ENCODE data around the gene ABCD3. TPM values are rescaled to one million over a fixed set of nuclear protein-coding genes. Genes with fewer than 3 reads are reported as not detected.
"Not testable (repeated sequence)": the region's sequence is repeated elsewhere in the genome, so short reads cannot be mapped to it uniquely, and the experiment has no call there.

Gene ABCD3
- total and polyA plus RNA-seq, 9 donors = 10.7 to 32.1 (median 24.8) TPM

DNA sequence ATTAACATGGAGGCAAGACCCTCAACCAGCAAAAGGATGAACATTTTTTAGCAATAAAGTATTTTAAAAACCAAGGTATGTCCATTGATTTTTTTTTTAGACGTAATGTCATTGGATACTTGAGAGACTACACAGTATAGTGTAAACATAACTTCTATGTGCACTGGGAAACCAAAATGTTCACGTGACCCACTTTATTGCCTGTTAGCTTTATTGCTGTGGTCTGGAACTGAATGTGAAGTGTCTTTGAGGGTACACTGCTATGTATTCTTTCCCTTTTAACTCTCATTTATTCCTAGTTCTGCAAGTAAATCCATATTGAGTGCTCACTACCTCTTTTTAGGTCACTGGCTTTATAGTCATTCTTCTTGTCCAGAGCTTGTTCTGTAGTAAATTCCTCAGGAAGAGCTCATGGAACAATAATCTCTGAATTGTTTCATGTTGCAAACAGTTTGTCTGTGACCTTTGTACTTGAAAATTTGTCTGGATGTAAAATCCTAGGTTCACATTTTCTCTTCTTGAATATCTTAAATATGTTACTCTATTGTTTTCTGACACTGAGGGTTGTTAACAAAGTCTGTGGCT is 20.6 kb downstream of the ABCD3 start:
- 93 to 97% (median 96%) methylated on average over 2 of the region's 2 CpGs for WGBS, 3 donors
- intact Hi-C loops (cut with DNase I) = no loop called here

GRCh38 chr1:94440088-94440487 is 21.9 kb downstream of the ABCD3 start:
- Histone ChIP-seq H3K27ac (no peak overlapping the region), H3K9me3 (no peaks in the 10 kb centered on the region), H3K4me3 (no peak overlapping the region), H3K4me1 (ENCODE audit: insufficient read depth) (peaks cover 1% of the 10 kb centered on the region), H3K27me3 (no peaks in the 10 kb centered on the region), H3K36me3 (no peaks in the 10 kb centered on the region)
- intact Hi-C loops (cut with DNase I) = no loop called here
- no peak for TF ChIP-seq POLR2A (IDR thresholded peaks at IDR 0.05)
- no peak for TF ChIP-seq CTCF (IDR thresholded peaks at IDR 0.05)
- no peak for TF ChIP-seq EP300 (IDR thresholded peaks at IDR 0.05)
- WGBS, 3 donors = 95 to 97% (median 97%) methylated on average over 1 of the region's 1 CpG
- DNase-seq = no peak

More for the DNA sequence above, 20.6 kb downstream of the ABCD3 start:
- Histone ChIP-seq H3K27ac (no peak overlapping the region), H3K36me3 (no peaks in the 10 kb centered on the region), H3K9me3 (no peaks in the 10 kb centered on the region), H3K27me3 (no peaks in the 10 kb centered on the region), H3K4me3 (no peak overlapping the region), H3K4me1 (ENCODE audit: insufficient read depth) (peaks cover 1% of the 10 kb centered on the region)
- DNase-seq = no peak
- TF ChIP-seq EP300 (IDR thresholded peaks at IDR 0.05) (no peak), CTCF (IDR thresholded peaks at IDR 0.05) (no peak), POLR2A (IDR thresholded peaks at IDR 0.05) (no peak)

DNA sequence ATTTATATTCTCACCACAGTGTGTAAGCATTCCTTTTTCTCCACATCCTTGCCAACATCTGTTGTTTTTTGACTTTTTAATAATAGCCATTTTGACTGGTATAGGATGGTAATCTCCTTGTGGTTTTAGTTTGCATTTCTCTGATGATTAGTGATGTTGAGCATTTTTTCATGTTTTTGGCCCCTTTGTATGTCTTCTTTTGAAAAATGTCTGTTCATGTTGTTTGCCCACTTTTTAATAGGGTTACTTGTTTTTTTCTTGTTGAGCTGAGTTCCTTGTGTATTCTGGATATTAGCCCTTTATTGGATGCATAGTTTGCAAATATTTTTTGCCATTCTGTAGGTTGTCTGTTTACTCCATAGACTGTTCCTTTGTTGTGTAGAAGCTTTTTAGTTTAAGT is 24.9 kb downstream of the ABCD3 start:
- H3K27ac ChIP-seq; DNase-seq; H3K4me1 ChIP-seq (ENCODE audit: insufficient read depth); H3K27me3 ChIP-seq; H3K4me3 ChIP-seq; H3K36me3 ChIP-seq; intact Hi-C loops (cut with DNase I); H3K9me3 ChIP-seq: not testable (repeated sequence)

DNA sequence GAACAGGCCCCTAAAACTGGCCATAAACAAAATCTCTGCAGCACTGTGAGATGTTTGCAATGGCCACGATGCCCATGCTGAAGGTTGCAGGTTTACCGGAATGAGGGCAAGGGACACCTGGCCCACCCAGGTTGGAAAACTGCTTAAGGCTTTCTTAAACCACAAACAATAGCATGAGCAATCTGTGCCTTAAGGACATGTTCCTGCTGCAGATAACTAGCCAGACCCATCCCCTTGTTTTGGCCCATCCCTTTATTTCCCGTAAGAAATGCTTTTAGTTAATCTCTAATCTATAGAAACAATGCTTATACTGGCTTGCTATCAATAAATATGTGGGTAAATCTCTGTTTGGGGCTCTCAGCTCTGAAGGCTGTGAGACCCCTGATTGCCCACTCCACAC is 26.6 kb downstream of the ABCD3 start:
- H3K36me3 ChIP-seq; H3K27me3 ChIP-seq; H3K4me1 ChIP-seq (ENCODE audit: insufficient read depth); H3K9me3 ChIP-seq; H3K4me3 ChIP-seq; DNase-seq; intact Hi-C loops (cut with DNase I); H3K27ac ChIP-seq: not testable (repeated sequence)
- WGBS, 3 donors = 81 to 92% (median 83%) methylated on average over 3 of the region's 3 CpGs

DNA sequence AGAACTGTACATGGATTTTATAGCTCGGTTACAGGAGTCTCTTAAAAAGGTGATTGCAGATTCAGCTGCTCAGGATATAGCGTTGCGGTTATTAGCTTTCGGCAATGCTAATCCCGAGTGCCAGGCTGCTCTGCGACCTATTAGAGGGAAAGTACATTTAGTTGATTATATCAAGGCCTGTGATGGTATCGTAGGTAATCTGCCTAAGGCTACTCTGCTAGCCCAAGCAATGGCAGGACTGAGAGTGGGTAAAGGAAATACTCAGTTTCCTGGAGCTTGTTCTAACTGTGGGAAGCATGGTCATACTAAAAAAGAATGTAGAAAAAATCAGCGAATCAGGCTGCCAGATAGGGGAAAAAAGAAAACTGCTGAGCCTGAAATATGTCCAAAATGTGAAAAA is 27.5 kb downstream of the ABCD3 start:
- DNase-seq; H3K4me1 ChIP-seq (ENCODE audit: insufficient read depth); H3K27ac ChIP-seq; H3K36me3 ChIP-seq; H3K27me3 ChIP-seq; intact Hi-C loops (cut with DNase I); H3K4me3 ChIP-seq; H3K9me3 ChIP-seq: not testable (repeated sequence)
- 94 to 97% (median 95%) methylated on average over 8 of the region's 8 CpGs for WGBS, 3 donors

- intact Hi-C loops (cut with DNase I); H3K27ac ChIP-seq; H3K4me1 ChIP-seq (ENCODE audit: insufficient read depth); H3K36me3 ChIP-seq; H3K9me3 ChIP-seq; H3K27me3 ChIP-seq; DNase-seq; H3K4me3 ChIP-seq: not testable (repeated sequence)
- 94 to 99% (median 97%) methylated on average over 6 of the region's 6 CpGs for WGBS, 3 donors
These were observed 28.0 kb downstream of the ABCD3 start for GRCh38 chr1:94446177-94446576.

DNA sequence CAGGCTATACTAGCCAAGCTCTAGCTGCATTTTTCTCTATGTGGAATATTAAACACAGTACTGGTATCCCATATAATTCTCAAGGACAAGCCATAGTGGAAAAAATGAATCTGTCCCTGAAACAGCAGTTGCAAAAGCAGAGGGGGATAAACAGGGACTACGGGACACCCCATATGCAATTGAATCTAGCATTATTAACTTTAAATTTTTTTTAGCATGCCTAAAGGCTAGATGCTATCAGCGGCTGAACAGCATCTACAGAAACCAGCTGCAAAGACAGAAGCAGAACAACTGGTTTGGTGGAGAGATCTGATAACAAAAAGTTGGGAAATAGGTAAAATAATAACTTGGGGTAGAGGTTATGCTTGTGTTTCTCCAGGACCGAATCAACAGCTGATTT is 30.6 kb downstream of the ABCD3 start:
- DNase-seq; H3K36me3 ChIP-seq; H3K4me3 ChIP-seq; H3K4me1 ChIP-seq (ENCODE audit: insufficient read depth); intact Hi-C loops (cut with DNase I); H3K9me3 ChIP-seq; H3K27ac ChIP-seq; H3K27me3 ChIP-seq: not testable (repeated sequence)
- 97 to 99% (median 98%) methylated on average over 3 of the region's 3 CpGs for WGBS, 3 donors
